ENCODE results near the gene BTBD2.

BTBD2 gene

GRCh38 chr19:2050349-2050990 is 35.0 kb upstream of the BTBD2 start:
- no peak for DNase-seq

- DNase-seq: no peak
These were observed 34.3 kb upstream of the BTBD2 start for GRCh38 chr19:2049741-2050348.

GRCh38 chr19:2048959-2049740 is 33.6 kb upstream of the BTBD2 start:
- no peak for DNase-seq

- no peak for DNase-seq
These were observed 32.8 kb upstream of the BTBD2 start for GRCh38 chr19:2048104-2048958.

DNA sequence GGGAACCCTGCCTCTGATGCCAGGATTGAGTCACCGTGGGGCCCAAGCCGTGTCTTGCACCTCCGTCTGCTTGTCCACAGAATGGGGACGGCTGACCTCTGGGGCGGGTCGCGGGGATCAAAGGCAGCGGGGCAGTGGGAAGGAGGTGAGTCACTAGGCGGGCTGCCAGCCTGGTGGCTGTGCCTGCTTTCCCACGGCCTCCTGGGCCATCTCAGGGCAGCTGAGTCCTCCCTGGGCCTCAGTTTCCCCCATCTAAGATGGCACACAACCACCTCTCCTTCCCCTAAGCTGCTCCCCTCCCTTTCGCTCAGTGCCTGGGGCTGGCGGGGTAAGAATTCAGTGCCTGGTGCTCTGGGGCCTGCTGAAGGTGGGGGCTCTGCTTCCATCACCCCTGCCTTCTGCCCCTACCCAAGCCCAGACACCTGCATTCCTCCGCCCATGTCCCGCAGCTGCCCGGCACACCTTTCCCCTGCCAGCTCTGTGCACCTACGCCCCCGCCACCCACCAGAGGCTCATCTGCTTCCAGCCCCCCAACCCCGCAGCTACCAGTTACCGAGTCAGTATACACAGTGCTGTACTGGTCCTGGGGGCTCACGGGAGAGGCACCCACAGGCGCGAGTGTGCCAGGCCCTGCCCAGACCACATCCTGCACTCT is 32.1 kb upstream of the BTBD2 start:
- peak; percentile 49 for DNase-seq

GRCh38 chr19:2047076-2047448 is 31.5 kb upstream of the BTBD2 start:
- DNase-seq: no peak

- no peak for DNase-seq
These were observed 30.8 kb upstream of the BTBD2 start for GRCh38 chr19:2046046-2046907.

- no peak for DNase-seq
These were observed 30.1 kb upstream of the BTBD2 start for GRCh38 chr19:2045501-2046045.

DNA sequence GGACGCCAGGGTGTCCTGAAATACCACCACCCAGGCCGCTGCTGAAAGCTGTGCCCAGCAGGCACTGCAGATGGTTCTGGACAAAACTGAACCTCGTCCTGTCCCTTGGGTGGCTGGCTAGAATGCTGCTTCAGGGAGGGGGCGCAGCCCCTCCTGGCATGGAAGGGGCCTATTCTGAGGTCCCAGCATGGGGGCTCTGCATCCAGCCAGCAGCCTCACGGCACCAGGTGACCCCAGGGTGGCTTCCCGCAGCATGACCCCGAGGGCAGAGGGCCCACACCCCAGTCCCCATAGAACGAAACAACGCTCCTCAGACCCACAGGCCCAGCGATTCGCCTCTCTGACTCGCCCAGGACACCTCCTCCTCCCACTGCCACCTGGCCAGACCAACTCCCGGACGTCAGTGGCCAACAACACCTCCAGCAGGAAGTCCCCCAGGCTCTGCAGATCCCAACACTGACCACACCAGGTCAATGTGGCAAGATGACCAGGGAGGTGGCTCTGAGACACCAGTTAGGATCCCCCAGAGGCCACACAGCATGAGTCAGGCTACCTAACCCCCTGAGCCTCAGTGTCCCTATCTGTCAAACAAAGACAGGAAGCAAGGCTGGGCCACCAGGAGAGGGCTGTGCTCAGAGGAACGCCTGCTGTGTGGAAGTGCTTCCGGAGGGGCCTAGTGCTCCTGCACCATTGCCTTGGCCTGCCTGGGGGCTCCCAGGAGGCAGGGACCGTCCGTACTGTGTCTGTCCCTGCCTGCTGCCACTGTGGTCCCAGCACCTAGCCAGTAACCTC is 29.4 kb upstream of the BTBD2 start:
- DNase-seq: no peak

DNA sequence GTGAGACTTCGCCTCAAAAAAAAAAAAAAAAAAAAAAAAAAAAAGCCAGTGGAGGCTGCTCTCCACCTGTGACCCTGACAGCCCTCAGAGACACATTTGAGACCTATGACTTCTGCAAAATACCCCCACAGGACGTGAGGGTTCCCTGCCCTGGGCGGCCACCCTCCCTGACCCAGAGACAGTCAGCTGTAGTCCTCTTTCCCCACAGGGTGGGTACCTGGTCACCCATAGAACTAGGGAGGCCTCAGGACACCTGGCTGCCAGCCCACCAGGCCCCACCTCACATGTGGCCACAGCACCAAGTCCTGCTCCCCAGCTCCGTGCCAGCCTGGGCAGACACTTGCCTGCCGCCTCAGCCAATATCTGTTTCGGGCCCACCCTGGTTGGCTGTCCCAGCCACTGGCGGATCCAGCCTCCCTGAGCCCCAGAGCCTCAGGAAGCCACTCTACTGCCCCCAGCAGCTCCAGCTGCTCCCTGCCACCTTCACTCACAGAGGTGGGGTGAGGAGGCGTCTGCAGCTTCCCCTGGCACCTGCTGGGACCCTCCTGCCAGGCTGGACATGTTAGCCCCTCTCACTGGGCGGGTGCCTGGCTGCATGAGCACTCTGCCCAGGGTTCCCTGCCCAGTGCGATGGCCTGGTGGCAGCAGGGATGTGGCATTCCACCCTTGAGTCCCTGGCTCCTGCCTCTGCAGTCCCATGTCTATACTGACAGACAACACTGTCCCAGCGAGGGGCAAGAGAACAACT is 28.6 kb upstream of the BTBD2 start:
- DNase-seq: no peak

GRCh38 chr19:2043251-2043641 is 27.7 kb upstream of the BTBD2 start:
- DNase-seq: no peak

- no peak for DNase-seq
These were observed 27.2 kb upstream of the BTBD2 start for GRCh38 chr19:2042485-2043250.

GRCh38 chr19:2041683-2042484 is 26.4 kb upstream of the BTBD2 start:
- DNase-seq: peak; percentile 96

DNA sequence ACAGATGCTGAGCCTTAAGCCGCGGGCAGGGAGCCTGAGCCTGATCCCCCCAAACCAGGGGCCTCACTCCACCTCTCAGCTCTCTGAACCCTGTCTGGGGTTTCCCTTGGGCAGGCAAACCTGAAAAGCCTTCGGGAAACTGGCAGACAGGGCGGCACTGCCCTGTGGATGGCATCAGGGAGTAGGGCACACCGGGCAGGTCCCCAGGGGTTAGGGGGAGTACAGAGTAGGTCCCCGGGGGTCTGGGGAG is 25.8 kb upstream of the BTBD2 start:
- no peak for DNase-seq

- no peak for DNase-seq
These were observed 25.3 kb upstream of the BTBD2 start for GRCh38 chr19:2040647-2041432.

DNA sequence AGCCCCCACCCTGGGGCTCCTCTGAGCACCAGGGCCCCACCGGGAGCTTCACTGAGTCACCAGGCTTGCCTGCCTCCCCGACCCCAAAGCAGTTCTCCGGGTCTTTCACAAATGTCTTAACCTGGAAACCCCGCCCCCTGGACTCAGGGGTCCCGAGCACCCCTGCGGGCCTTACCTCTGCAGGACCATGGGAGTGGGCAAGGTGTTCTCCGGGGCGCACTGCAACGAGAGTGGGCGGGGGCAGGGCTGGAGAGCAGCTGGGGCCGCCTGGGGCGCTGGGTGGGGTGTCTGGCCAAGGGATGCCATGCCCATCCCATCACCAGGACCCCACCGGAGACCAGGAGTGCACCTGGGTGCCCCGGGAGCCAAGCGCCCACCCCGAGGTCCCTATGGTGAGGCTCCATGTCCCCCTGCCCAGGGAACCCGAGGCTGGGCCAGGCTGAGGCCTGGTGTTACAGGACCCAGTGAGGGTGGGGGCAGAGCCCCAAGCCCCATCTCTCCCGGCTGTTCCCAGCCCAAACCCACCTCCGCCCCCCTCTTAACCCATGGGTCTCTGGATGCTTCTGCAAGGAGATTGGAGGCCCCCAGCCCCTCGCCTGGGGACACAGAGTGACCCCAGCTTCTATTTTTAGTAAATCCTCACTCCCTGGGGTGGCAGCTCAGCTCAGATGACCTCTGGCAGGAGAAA is 24.6 kb upstream of the BTBD2 start:
- DNase-seq: no peak
